IMR-90 (cell line): Measurements from ENCODE around the gene NARF. TPM values are rescaled to one million over a fixed set of nuclear protein-coding genes. Genes with fewer than 3 reads are reported as not detected.

ENCODE experiments used
- ATAC-seq: fragments of 200-7000 bp; cut with Tn5 transposase; 2 replicates; pipeline ENCODE4 v1.9.1; 2020; ENCODE audit warnings: low read depth, mild to moderate bottlenecking, moderate library complexity
- BruUV-seq: library from RNA; stranded (reverse); fragments of 400-500 nt; replicated peaks from 2 replicates; lab custom pipeline; 2021; lab: Mats Ljungman, UMichigan
- CTCF ChIA-PET: fragments of 300-600 bp; formaldehyde crosslinking; extraction: SDS; loops from one replicate; lab custom pipeline; 2021; ENCODE audit warnings: antibody characterized with exemption; lab: Yijun Ruan, JAX
- POLR2A ChIA-PET: fragments of 300-600 bp; sonication (Branson Sonifier 250); formaldehyde crosslinking; loops from one replicate; lab custom pipeline; 2022; ENCODE audit warnings: antibody characterized with exemption; ENCODE audit not compliant: unreplicated experiment; lab: Charles Lee
- DNase-seq: peaks from one replicate; pipeline ENCODE4 v3.0.0; 2013
- H2AFZ ChIP-seq: replicated peaks from 2 replicates; pipeline ENCODE3; 2013; ENCODE audit warnings: low read length, mild to moderate bottlenecking; ENCODE audit not compliant: poor library complexity
- H2AK5ac ChIP-seq: 2 replicates; pipeline ENCODE4 v1.6.1; 2013; ENCODE audit warnings: low read depth, low read length, inconsistent platforms
- H2AK9ac ChIP-seq: replicated peaks from 2 replicates; pipeline ENCODE3; 2013; ENCODE audit warnings: mild to moderate bottlenecking, low read depth, low read length, moderate library complexity; ENCODE audit not compliant: poor library complexity
- H2BK120ac ChIP-seq: 2 replicates; pipeline ENCODE4 v1.6.1; 2013; ENCODE audit warnings: low read depth, low read length, inconsistent platforms
- H2BK15ac ChIP-seq: 3 replicates; pipeline ENCODE4 v1.6.1; 2013; ENCODE audit warnings: low read depth, low read length, inconsistent platforms
- H2BK20ac ChIP-seq: 2 replicates; pipeline ENCODE4 v1.6.1; 2013; ENCODE audit warnings: low read depth, mild to moderate bottlenecking, inconsistent platforms, low read length, moderate library complexity
- H2BK5ac ChIP-seq: 2 replicates; pipeline ENCODE4 v1.6.1; 2013; ENCODE audit warnings: mild to moderate bottlenecking, low read depth, low read length, inconsistent platforms; ENCODE audit not compliant: poor library complexity, severe bottlenecking
- H3K14ac ChIP-seq: replicated peaks from 2 replicates; pipeline ENCODE4 v1.6.1; 2013; ENCODE audit warnings: low read depth, low read length, inconsistent platforms
- H3K18ac ChIP-seq: 2 replicates; pipeline ENCODE4 v1.6.1; 2013; ENCODE audit warnings: low read depth, low read length, control low read depth
- H3K23ac ChIP-seq: 2 replicates; pipeline ENCODE4 v1.6.1; 2013; ENCODE audit warnings: low read depth, low read length, inconsistent platforms
- H3K27ac ChIP-seq: 2 replicates; pipeline ENCODE4 v1.5.1; 2013; ENCODE audit warnings: mild to moderate bottlenecking, control low read depth, low read length; ENCODE audit not compliant: insufficient read depth
- H3K27me3 ChIP-seq: 2 replicates; pipeline ENCODE4 v1.6.1; 2013; ENCODE audit warnings: low read length; ENCODE audit not compliant: control insufficient read depth, insufficient read depth
- H3K36me3 ChIP-seq: 2 replicates; pipeline ENCODE4 v1.6.1; 2013; ENCODE audit warnings: low read length, mixed read lengths; ENCODE audit not compliant: control insufficient read depth, insufficient read depth
- H3K4ac ChIP-seq: 2 replicates; pipeline ENCODE4 v1.6.1; 2013; ENCODE audit warnings: low read depth, low read length, inconsistent platforms
- H3K4me1 ChIP-seq: 2 replicates; pipeline ENCODE4 v1.6.1; 2013; ENCODE audit warnings: low read length, mixed read lengths; ENCODE audit not compliant: control insufficient read depth, insufficient read depth
- H3K4me2 ChIP-seq: 2 replicates; pipeline ENCODE4 v1.6.1; 2013; ENCODE audit warnings: low read depth, mild to moderate bottlenecking, control low read depth, low read length, moderate library complexity
- H3K4me3 ChIP-seq: 2 replicates; pipeline ENCODE4 v1.5.1; 2013; ENCODE audit warnings: low read depth, mild to moderate bottlenecking, control low read depth, low read length, moderate library complexity; ENCODE audit not compliant: insufficient read depth
- H3K56ac ChIP-seq: 2 replicates; pipeline ENCODE4 v1.6.1; 2013; ENCODE audit warnings: low read length, inconsistent platforms; ENCODE audit not compliant: insufficient read depth; ENCODE audit errors: extremely low read depth
- H3K79me1 ChIP-seq, 2 experiments: 2 replicates each; pipeline ENCODE4 v1.6.1; 2013; ENCODE audit warnings: low read length in 2 of 2, inconsistent platforms in 1 of 2, low read depth in 1 of 2
- H3K9ac ChIP-seq: 2 replicates; pipeline ENCODE4 v1.6.1; 2013; ENCODE audit warnings: low read depth, low read length, control low read depth
- H3K9me1 ChIP-seq: 2 replicates; pipeline ENCODE4 v1.6.1; 2013; ENCODE audit warnings: low read length, inconsistent platforms; ENCODE audit not compliant: insufficient read depth
- H3K9me3 ChIP-seq: 2 replicates; pipeline ENCODE4 v1.6.1; 2013; ENCODE audit warnings: low read length; ENCODE audit not compliant: control insufficient read depth, insufficient read depth
- H4K20me1 ChIP-seq: 2 replicates; pipeline ENCODE4 v1.6.1; 2013; ENCODE audit warnings: low read length, inconsistent platforms; ENCODE audit not compliant: insufficient read depth
- H4K5ac ChIP-seq: 2 replicates; pipeline ENCODE4 v1.6.1; 2013; ENCODE audit warnings: mild to moderate bottlenecking, low read depth, low read length, control low read depth
- H4K8ac ChIP-seq, 2 experiments: 2 replicates each; pipeline ENCODE4 v1.6.1; 2013; ENCODE audit warnings: low read depth in 2 of 2, low read length in 2 of 2, control low read depth in 1 of 2, inconsistent platforms in 1 of 2
- H4K91ac ChIP-seq: 2 replicates; pipeline ENCODE4 v1.6.1; 2013; ENCODE audit warnings: low read depth, low read length, inconsistent platforms; ENCODE audit not compliant: insufficient read depth
- BHLHE40 ChIP-seq: fragments of 150-350 bp; IDR thresholded peaks from 2 replicates; pipeline ENCODE4 v1.6.1; 2016; ENCODE audit warnings: mild to moderate bottlenecking, low read depth, low read length
- CHD1 ChIP-seq: IDR thresholded peaks from 2 replicates; pipeline ENCODE4 v1.6.1; 2012; ENCODE audit warnings: low read depth, low read length, improper control_type of control experiment
- ELK1 ChIP-seq: fragments of 150-350 bp; IDR thresholded peaks from 2 replicates; pipeline ENCODE4 v1.6.1; 2016; ENCODE audit warnings: low read depth, mild to moderate bottlenecking, low read length, moderate library complexity, borderline replicate concordance
- FOS ChIP-seq: fragments of 150-350 bp; IDR thresholded peaks from 2 replicates; pipeline ENCODE4 v1.6.1; 2016; ENCODE audit warnings: low read depth, low read length
- MAZ ChIP-seq: IDR thresholded peaks from 2 replicates; pipeline ENCODE4 v1.6.1; 2012; ENCODE audit warnings: low read depth, mild to moderate bottlenecking, low read length, improper control_type of control experiment, moderate library complexity, borderline replicate concordance
- MXI1 ChIP-seq: IDR thresholded peaks from 2 replicates; pipeline ENCODE4 v1.6.1; 2012; ENCODE audit warnings: low read depth, mild to moderate bottlenecking, low read length, moderate library complexity, borderline replicate concordance
- POLR2A ChIP-seq: IDR thresholded peaks from 2 replicates; pipeline ENCODE4 v1.6.1; 2012; ENCODE audit warnings: mild to moderate bottlenecking, low read depth, low read length
- RAD21 ChIP-seq: IDR thresholded peaks from 2 replicates; pipeline ENCODE4 v1.6.1; 2012; ENCODE audit warnings: low read length, improper control_type of control experiment
- RFX5 ChIP-seq: IDR thresholded peaks from 2 replicates; pipeline ENCODE4 v1.8.0; 2012; ENCODE audit warnings: low read depth, mild to moderate bottlenecking, low read length, moderate library complexity
- SMC3 ChIP-seq: fragments of 150-350 bp; IDR thresholded peaks from 2 replicates; pipeline ENCODE4 v1.6.1; 2016; ENCODE audit warnings: low read depth, mild to moderate bottlenecking, antibody characterized with exemption, low read length, moderate library complexity
- WGBS, 2 experiments: methylation state at CpG; one replicate each; pipeline versions ENCODE4 v1.1.5 to v1.1.7; 2013; ENCODE audit warnings: missing lambda C conversion rate in 2 of 2; ENCODE audit not compliant: insufficient read length in 1 of 2; ENCODE audit errors: extremely low coverage in 2 of 2; 5-methylcytosine and 5-hydroxymethylcytosine counted together
- dilution Hi-C: fragments of 300-500 bp; cut with HindIII; formaldehyde crosslinking; loops from one replicate; pipeline ENCODE4 v1.14.3; 2018; ENCODE audit warnings: low sequenced_read_pairs; ENCODE audit not compliant: unreplicated experiment
- in situ Hi-C: fragments of 300-500 bp; cut with MboI; formaldehyde crosslinking; loops from 3 replicates; pipeline ENCODE4 v1.14.3; 2019; ENCODE audit warnings: low sequenced_read_pairs, inconsistent platforms, mixed read lengths
- intact Hi-C: fragments of 100-400 bp; cut with micrococcal nuclease; formaldehyde crosslinking; loops from 2 replicates; pipeline ENCODE4 v1.10.0; 2022
- polyA plus RNA-seq, 3 experiments: library from polyadenylated mRNA; depleted of rRNA; stranded (reverse); fragments of >200 nt; gene quantifications; 2 replicates each; pipeline ENCODE4 v1.2.3, GENCODE V29; 2012; ENCODE audit warnings: low replicate concordance in 1 of 3
- total RNA-seq: library from RNA; depleted of rRNA; stranded (reverse); fragments of >200 nt; gene quantifications from 2 replicates; pipeline ENCODE4 v1.2.3, GENCODE V29; 2012
- TF ChIP-seq, protein P1 (sequence below): conservative IDR thresholded peaks from 2 replicates; pipeline ENCODE4 v1.5.1; 2012; ENCODE audit warnings: mild to moderate bottlenecking, low read depth, low read length, improper control_type of control experiment

NARF gene
- total and polyA plus RNA-seq, 2 of the 4 experiments (the other 2 are of a cell fraction): 83.7 to 94.8 TPM

- dilution Hi-C loops: no loop called here
- Histone ChIP-seq H3K4me2 (no peak overlapping the region), H2AFZ (no peak overlapping the region), H4K5ac (no peak overlapping the region), H2AK5ac (no peak overlapping the region), H3K79me1 (no peaks in the 10 kb centered on the region), H3K4me3 (no peak overlapping the region), H3K4ac (no peak overlapping the region), H2BK120ac (no peak overlapping the region), H3K27me3 (no peaks in the 10 kb centered on the region; the same call in 1 of the 2 replicates), H2BK20ac (no peak overlapping the region), H4K8ac (no peak overlapping the region), H3K4me1 (peaks cover 2% of the 10 kb centered on the region), H3K18ac (no peak overlapping the region), H3K9ac (no peak overlapping the region), H4K20me1 (no peaks in the 10 kb centered on the region), H3K27ac (no peak overlapping the region), H2BK5ac (no peak overlapping the region), H3K56ac (no peak overlapping the region), H2AK9ac (no peak overlapping the region), H4K91ac (no peak overlapping the region), H3K9me1 (no peaks in the 10 kb centered on the region), H3K14ac (no peak overlapping the region), H2BK15ac (no peak overlapping the region), H3K36me3 (no peaks in the 10 kb centered on the region), H3K9me3 (no peaks in the 10 kb centered on the region), H3K23ac (no peak overlapping the region)
- 100% methylated on average over 3 of the region's 6 CpGs; no CpG with 5 or more reads in 1 of the 2 experiments for WGBS, 2 experiments
- ChIA-PET CTCF (no interaction called here), POLR2A (no interaction called here)
- DNase-seq (no peak), ATAC-seq (no peak)
- TF ChIP-seq POLR2A (no peak), CHD1 (no peak), BHLHE40 (no peak), RAD21 (no peak), MAZ (no peak), RFX5 (no peak), ELK1 (no peak), FOS (no peak), SMC3 (no peak), MXI1 (no peak)
- TF ChIP-seq, protein P1, sequence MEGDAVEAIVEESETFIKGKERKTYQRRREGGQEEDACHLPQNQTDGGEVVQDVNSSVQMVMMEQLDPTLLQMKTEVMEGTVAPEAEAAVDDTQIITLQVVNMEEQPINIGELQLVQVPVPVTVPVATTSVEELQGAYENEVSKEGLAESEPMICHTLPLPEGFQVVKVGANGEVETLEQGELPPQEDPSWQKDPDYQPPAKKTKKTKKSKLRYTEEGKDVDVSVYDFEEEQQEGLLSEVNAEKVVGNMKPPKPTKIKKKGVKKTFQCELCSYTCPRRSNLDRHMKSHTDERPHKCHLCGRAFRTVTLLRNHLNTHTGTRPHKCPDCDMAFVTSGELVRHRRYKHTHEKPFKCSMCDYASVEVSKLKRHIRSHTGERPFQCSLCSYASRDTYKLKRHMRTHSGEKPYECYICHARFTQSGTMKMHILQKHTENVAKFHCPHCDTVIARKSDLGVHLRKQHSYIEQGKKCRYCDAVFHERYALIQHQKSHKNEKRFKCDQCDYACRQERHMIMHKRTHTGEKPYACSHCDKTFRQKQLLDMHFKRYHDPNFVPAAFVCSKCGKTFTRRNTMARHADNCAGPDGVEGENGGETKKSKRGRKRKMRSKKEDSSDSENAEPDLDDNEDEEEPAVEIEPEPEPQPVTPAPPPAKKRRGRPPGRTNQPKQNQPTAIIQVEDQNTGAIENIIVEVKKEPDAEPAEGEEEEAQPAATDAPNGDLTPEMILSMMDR: no peak
- in situ Hi-C loops: no loop called here
- intact Hi-C loops: no loop called here
- BruUV-seq: no TSS peak
These were observed 46.8 kb downstream of the NARF start for GRCh38 chr17:82505296-82505695.
